Neural progenitor cell (in vitro differentiated cells): ENCODE measurements around the gene PDE7B.

Experiments
- CTCF ChIP-seq: fragments of 200-600 bp; sonication (generic); IDR thresholded peaks from 2 replicates; pipeline ENCODE4 v1.5.1; 2017; ENCODE audit warnings: antibody characterized with exemption, mild to moderate bottlenecking
- EZH2 ChIP-seq: fragments of 200-600 bp; sonication (generic); IDR thresholded peaks from 2 replicates; pipeline ENCODE4 v1.6.1; 2017; ENCODE audit warnings: antibody characterized with exemption, mild to moderate bottlenecking, moderate library complexity

- TF ChIP-seq CTCF (no peak), EZH2 (no peak)
Measured at GRCh38 chr6:136212608-136213007, 361.1 kb downstream of the PDE7B start.
